GM23338 (cell line): ENCODE data around the gene OR2J3. TPM values are rescaled to one million over a fixed set of nuclear protein-coding genes. Genes with fewer than 3 reads are reported as not detected.
"Not testable (repeated sequence)": the region's sequence is repeated elsewhere in the genome, so short reads cannot be mapped to it uniquely, and the experiment has no call there.

ENCODE experiments used
- ATAC-seq: fragments of 200-7000 bp; cut with Tn5 transposase; 3 replicates; pipeline ENCODE4 v1.9.1; 2020
- DNase-seq: peaks from one replicate; pipeline ENCODE4 v3.0.0-alpha.2; 2015; ENCODE audit warnings: low spot score
- H2AFZ ChIP-seq: fragments of 200-600 bp; sonication (generic); 2 replicates; pipeline ENCODE4 v1.8.0; 2016; ENCODE audit warnings: antibody characterized with exemption, mild to moderate bottlenecking, moderate library complexity
- H3F3A ChIP-seq: fragments of 200-600 bp; sonication (generic); replicated peaks from 2 replicates; pipeline ENCODE4 v1.8.0; 2017; ENCODE audit warnings: antibody characterized with exemption, mixed run types, low read depth
- H3K27ac ChIP-seq: fragments of 200-600 bp; sonication (generic); 2 replicates; pipeline ENCODE4 v1.6.1; 2016; ENCODE audit warnings: low read depth
- H3K27me3 ChIP-seq: fragments of 200-600 bp; sonication (generic); 2 replicates; pipeline ENCODE4 v1.8.0; 2016; ENCODE audit warnings: mild to moderate bottlenecking, mixed run types, moderate library complexity; ENCODE audit not compliant: insufficient read depth
- H3K36me3 ChIP-seq: fragments of 200-600 bp; sonication (generic); 2 replicates; pipeline ENCODE4 v1.8.0; 2016; ENCODE audit warnings: mild to moderate bottlenecking; ENCODE audit not compliant: insufficient read depth
- H3K4me1 ChIP-seq: fragments of 200-600 bp; sonication (generic); 2 replicates; pipeline ENCODE4 v1.8.0; 2016; ENCODE audit warnings: mild to moderate bottlenecking, moderate library complexity; ENCODE audit not compliant: insufficient read depth
- H3K4me2 ChIP-seq: fragments of 200-600 bp; sonication (generic); 2 replicates; pipeline ENCODE4 v1.7.1; 2017; ENCODE audit warnings: mixed run types
- H3K4me3 ChIP-seq: fragments of 200-600 bp; sonication (generic); 2 replicates; pipeline ENCODE4 v1.6.1; 2016; ENCODE audit warnings: mixed run types
- H3K79me2 ChIP-seq: fragments of 200-600 bp; sonication (generic); replicated peaks from 2 replicates; pipeline ENCODE4 v1.8.0; 2017; ENCODE audit warnings: mild to moderate bottlenecking; ENCODE audit not compliant: insufficient read depth
- H3K9me2 ChIP-seq: fragments of 200-600 bp; sonication (generic); 2 replicates; pipeline ENCODE4 v1.8.0; 2017; ENCODE audit not compliant: insufficient read depth
- H4K20me1 ChIP-seq: fragments of 200-600 bp; sonication (generic); replicated peaks from 2 replicates; pipeline ENCODE4 v1.8.0; 2017; ENCODE audit warnings: mild to moderate bottlenecking; ENCODE audit not compliant: insufficient read depth
- H3K27ac Mint-ChIP-seq: 2 replicates; pipeline ENCODE4 v1.8.0; 2020; ENCODE audit warnings: inconsistent platforms, mild to moderate bottlenecking, moderate library complexity, mixed read lengths
- H3K27me3 Mint-ChIP-seq: 3 replicates; pipeline ENCODE4 v1.8.0; 2022; ENCODE audit warnings: low read depth, mild to moderate bottlenecking, moderate library complexity, mixed read lengths, inconsistent platforms; ENCODE audit not compliant: insufficient read depth, poor library complexity
- H3K36me3 Mint-ChIP-seq: 3 replicates; pipeline ENCODE4 v1.8.0; 2021; ENCODE audit warnings: low read depth, mild to moderate bottlenecking, inconsistent platforms, moderate library complexity, mixed read lengths
- H3K4me1 Mint-ChIP-seq: 3 replicates; pipeline ENCODE4 v1.8.0; 2020; ENCODE audit warnings: mild to moderate bottlenecking, inconsistent platforms, mixed read lengths
- H3K4me3 Mint-ChIP-seq: 3 replicates; pipeline ENCODE4 v1.8.0; 2021; ENCODE audit warnings: moderate library complexity, mild to moderate bottlenecking, inconsistent platforms, mixed read lengths
- H3K9me3 Mint-ChIP-seq: 3 replicates; pipeline ENCODE4 v1.8.0; 2020; ENCODE audit warnings: moderate library complexity, mild to moderate bottlenecking, inconsistent platforms, mixed read lengths
- CREB1 ChIP-seq: fragments of 250-450 bp; sonication (Bioruptor Pico); IDR thresholded peaks from 2 replicates; pipeline ENCODE4 v1.5.0; 2020; ENCODE audit warnings: low read depth, mild to moderate bottlenecking, moderate library complexity
- ETS1 ChIP-seq: IDR thresholded peaks from 2 replicates; pipeline ENCODE4 v1.6.1; 2016; ENCODE audit warnings: antibody characterized with exemption
- EZH2 ChIP-seq: fragments of 200-600 bp; sonication (generic); IDR thresholded peaks from one replicate; pipeline ENCODE4 v1.8.0; 2017; ENCODE audit warnings: antibody characterized with exemption, mild to moderate bottlenecking, low read depth; ENCODE audit not compliant: unreplicated experiment
- EZH2phosphoT487 ChIP-seq: fragments of 200-600 bp; sonication (generic); IDR thresholded peaks from one replicate; pipeline ENCODE4 v1.8.1; 2018; ENCODE audit warnings: antibody characterized with exemption; ENCODE audit not compliant: unreplicated experiment
- JUNB ChIP-seq: IDR thresholded peaks from one replicate; pipeline ENCODE4 v1.6.1; 2016; ENCODE audit warnings: antibody characterized with exemption; ENCODE audit not compliant: unreplicated experiment
- POLR2AphosphoS5 ChIP-seq: IDR thresholded peaks from 2 replicates; pipeline ENCODE4 v1.6.1; 2016; ENCODE audit warnings: antibody characterized with exemption, low read depth
- STAT1 ChIP-seq: IDR thresholded peaks from one replicate; pipeline ENCODE4 v1.6.1; 2016; ENCODE audit warnings: antibody characterized with exemption; ENCODE audit not compliant: unreplicated experiment
- ZNF462 ChIP-seq: fragments of 250-450 bp; sonication (Bioruptor Pico); IDR thresholded peaks from 2 replicates; pipeline ENCODE4 v1.5.0; 2020; ENCODE audit warnings: mild to moderate bottlenecking, moderate library complexity
- polyA plus RNA-seq: library from polyadenylated mRNA; unstranded; fragments of >200 nt; fragmentation: Nextera tagmentation; extraction: Ambion mirVana; gene quantifications from 2 replicates; pipeline ENCODE4 v1.2.1, GENCODE V29; 2016
- total RNA-seq: library from RNA; depleted of rRNA; stranded (reverse); fragments of >200 nt; shearing (Covaris generic); gene quantifications from 2 replicates; pipeline ENCODE4 v1.2.3, GENCODE V29; 2014

OR2J3 gene
- total and polyA plus RNA-seq, 2 experiments from 2014 or later, result 0.35 TPM; not detected in 1

DNA sequence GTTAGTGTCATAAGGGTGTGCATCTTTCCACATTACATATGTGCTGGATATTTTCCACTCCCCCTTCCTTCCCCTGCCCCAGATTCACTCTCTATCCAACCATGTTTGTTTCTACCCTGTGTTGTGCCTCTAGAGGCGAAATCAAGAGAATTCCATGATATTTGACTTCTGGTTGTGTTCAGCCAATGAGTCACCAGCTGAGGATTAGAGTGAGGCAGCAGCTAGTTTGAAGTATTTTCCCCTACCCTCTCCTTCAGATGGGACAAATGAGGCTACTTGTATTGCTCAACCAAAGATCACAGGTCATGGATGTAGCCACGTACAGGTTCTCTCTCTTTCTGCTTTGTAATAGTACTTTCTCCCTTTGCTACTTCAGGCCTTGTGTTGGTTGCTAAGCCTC, 38.3 kb downstream of the OR2J3 start (continued):
- TF ChIP-seq ETS1 (no peak), POLR2AphosphoS5 (no peak), STAT1 (no peak), EZH2 (no peak), JUNB (no peak), CREB1 (no peak)

DNA sequence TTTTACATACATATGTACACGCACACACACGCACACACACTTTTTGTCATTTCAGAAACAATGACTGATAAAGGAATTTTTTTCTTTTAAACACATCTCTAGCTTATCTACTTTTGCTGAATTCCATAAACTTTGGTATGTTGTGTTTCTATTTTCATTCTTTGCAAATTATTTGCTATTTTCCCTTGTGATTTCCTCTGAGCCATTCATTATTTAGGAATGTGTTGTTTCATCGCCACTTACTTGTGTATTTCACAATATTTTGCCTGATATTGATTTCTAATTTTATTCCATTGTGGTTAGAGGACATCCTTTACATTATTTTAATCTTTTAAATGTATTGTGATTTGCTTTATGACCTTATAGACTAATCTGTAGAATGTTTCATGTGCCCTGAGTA, 39.2 kb downstream of the OR2J3 start:
- Mint-ChIP-seq H3K4me3 (no peak overlapping the region), H3K36me3 (peaks cover 9% of the 10 kb centered on the region; the same call in 2 of the 3 replicates)

GRCh38 chr6:29149444-29149843, 41.6 kb downstream of the OR2J3 start:
- not testable (repeated sequence) for H3K4me3 Mint-ChIP-seq

More for the DNA sequence above, 39.2 kb downstream of the OR2J3 start:
- peaks cover 31% of the 10 kb centered on the region for H3K9me3 Mint-ChIP-seq
- Histone ChIP-seq H3K27me3 (no peaks in the 10 kb centered on the region), H3K36me3 (no peaks in the 10 kb centered on the region), H2AFZ (no peak overlapping the region), H3K4me2 (no peak overlapping the region), H3F3A (no peaks in the 10 kb centered on the region), H3K4me1 (peaks cover 3% of the 10 kb centered on the region; the same call in 1 of the 2 replicates), H3K9me2 (no peaks in the 10 kb centered on the region), H4K20me1 (no peaks in the 10 kb centered on the region), H3K79me2 (no peaks in the 10 kb centered on the region), H3K27ac (no peak overlapping the region), H3K4me3 (no peak overlapping the region)
- H3K27me3 Mint-ChIP-seq, result no peaks in the 10 kb centered on the region
- TF ChIP-seq POLR2AphosphoS5, result no peak
- no peak for ATAC-seq
- DNase-seq, result no peak
- H3K27ac Mint-ChIP-seq, result no peak overlapping the region
- H3K4me1 Mint-ChIP-seq, result no peaks in the 10 kb centered on the region

DNA sequence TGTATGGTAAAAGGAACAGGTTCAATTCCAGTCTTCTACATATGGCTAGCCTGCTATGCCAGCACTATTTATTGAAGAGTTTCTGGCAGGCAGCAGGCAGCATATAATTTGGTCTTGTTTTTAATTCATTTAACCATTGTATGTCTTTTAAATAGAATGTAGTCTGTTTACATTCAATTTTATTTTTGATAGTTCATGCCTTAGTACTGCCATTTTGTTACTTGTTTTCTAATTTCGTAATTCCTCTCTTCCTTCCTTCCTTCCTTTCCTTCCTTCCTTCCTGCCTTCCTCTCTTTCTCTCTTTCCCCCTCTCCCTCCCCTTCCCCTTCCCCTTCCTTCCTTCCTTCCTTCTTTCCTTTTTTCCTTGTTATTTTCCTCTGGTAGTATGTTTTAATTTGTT, 45.2 kb downstream of the OR2J3 start:
- H4K20me1 ChIP-seq, result no peaks in the 10 kb centered on the region
- H3K79me2 ChIP-seq, result no peaks in the 10 kb centered on the region
- no peak overlapping the region for H2AFZ ChIP-seq
- Mint-ChIP-seq H3K36me3 (no peaks in the 10 kb centered on the region), H3K4me3 (no peak overlapping the region), H3K4me1 (no peaks in the 10 kb centered on the region), H3K27me3 (no peaks in the 10 kb centered on the region), H3K9me3 (peaks cover 6% of the 10 kb centered on the region; the same call in 1 of the 3 replicates), H3K27ac (no peak overlapping the region)
- ATAC-seq (no peak), DNase-seq (no peak)
- no peaks in the 10 kb centered on the region for H3F3A ChIP-seq
- no peaks in the 10 kb centered on the region for H3K27me3 ChIP-seq
- H3K4me1 ChIP-seq, result no peaks in the 10 kb centered on the region
- no peaks in the 10 kb centered on the region for H3K9me2 ChIP-seq
- H3K36me3 ChIP-seq, result no peaks in the 10 kb centered on the region
- H3K4me3 ChIP-seq, result no peak overlapping the region
- H3K27ac ChIP-seq, result no peak overlapping the region
- no peak overlapping the region for H3K4me2 ChIP-seq
- TF ChIP-seq STAT1 (no peak), ZNF462 (CRISPR knock-in tag) (no peak), EZH2 (no peak), CREB1 (no peak), EZH2phosphoT487 (no peak)

More at GRCh38 chr6:29149444-29149843, 41.6 kb downstream of the OR2J3 start:
- not testable (repeated sequence) for H3K4me1 ChIP-seq, H3K36me3 ChIP-seq, H3F3A ChIP-seq, DNase-seq, H2AFZ ChIP-seq, H3K27me3 Mint-ChIP-seq, H3K79me2 ChIP-seq, H3K27me3 ChIP-seq, H3K27ac ChIP-seq, H4K20me1 ChIP-seq, ATAC-seq, H3K36me3 Mint-ChIP-seq, H3K4me3 ChIP-seq, H3K4me2 ChIP-seq, H3K9me2 ChIP-seq, H3K27ac Mint-ChIP-seq, H3K4me1 Mint-ChIP-seq
- H3K9me3 Mint-ChIP-seq, result peaks cover 10% of the 10 kb centered on the region; the same call in 2 of the 3 replicates
